Measurements from ENCODE around the gene PKHD1.

The PKHD1 gene

GRCh38 chr6:52087498-52087999, at the start of gene PKHD1:
Gene PKHD1 (minus strand): TSS chr6:52087613. CDS start chr6:52084933, 2,680 bp downstream.
- DNase-seq (ENCODE audit: low read depth), result no peak

DNA sequence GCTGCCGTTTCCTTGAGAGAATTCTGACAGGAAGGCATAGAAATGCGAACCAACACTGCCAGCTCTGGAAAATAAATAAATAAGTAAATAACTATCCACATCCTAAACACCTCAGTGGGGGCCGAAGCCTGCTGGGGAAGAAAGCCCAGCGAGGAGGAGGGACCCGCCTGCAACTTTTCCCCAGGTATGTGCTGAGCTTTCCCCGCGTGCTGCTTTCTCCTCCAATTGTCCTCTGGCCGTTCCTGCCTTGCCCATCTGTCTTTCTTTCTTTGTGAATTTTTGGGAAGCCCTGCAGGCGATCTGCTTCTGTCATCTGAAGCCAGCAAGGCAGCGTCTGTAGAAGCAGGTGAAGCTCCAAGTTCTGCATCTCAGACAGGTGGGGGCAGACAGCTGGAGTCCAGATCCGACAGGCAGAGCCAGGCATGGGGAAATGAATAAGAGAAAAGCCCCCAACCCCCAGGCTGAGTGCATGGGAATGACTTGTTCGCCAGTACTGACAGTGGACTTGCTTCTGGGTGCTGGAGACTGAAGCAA, 49.6 kb upstream of the PKHD1 start:
- DNase-seq (ENCODE audit: low read depth), result no peak

DNA sequence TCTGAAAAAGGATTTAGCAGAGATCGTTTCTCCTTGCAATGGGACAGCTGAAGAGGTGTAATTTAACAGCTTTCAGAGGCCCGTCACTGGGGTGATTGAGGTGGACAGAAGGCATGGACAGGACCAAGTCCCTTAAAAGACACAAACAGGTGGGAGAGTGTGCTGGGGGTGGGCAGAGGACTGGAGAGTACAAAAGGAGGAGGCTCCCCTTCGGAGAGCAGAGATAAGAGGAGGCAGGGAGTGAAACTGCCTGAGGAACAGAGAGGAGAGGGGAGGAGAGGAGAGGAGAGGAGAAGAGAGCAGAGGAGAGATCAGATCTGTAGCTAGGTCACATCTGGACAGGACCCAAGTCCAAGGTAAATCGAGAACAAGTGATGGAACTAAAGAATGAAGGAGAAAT, 48.6 kb upstream of the PKHD1 start:
- no peak for DNase-seq (ENCODE audit: low read depth)

DNA sequence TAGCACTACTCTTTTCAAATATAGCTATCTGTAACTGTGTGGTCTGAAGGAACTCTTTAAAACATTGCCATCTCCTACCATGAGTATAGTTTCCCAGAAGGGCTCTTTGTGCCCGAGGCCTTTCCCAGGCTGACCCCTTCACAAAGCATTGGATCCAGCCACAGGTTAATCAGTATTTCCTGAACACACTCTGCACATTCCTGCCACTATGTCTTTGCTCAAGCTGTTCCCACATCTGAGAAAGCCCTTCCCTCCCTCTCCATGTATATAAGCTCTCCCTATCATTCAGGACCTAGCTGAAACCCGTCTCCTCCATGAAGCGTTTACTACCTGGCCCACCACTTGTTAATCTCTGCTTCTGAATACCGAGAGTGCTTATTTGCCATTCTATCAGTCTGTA, 47.8 kb upstream of the PKHD1 start:
- DNase-seq (ENCODE audit: low read depth), result no peak

DNA sequence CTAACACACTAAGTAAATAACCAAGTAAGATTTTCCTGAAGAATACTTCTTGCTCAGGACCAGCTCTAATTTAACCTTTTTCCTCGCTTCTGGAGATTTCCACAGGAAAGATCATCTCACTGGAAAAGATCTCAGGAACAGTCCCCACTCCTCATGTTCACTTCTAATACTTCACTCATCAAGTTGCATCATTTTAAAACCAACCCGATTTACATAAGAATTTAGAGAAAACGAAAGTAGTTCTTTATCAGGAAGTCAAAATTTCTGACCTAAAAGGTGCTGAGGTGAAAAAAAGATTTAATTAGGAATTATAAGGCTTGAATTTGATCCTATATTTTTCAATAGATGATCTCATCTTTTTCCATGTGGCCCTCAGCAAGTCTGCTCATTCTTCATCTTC, 46.6 kb upstream of the PKHD1 start:
- DNase-seq (ENCODE audit: low read depth), result no peak

DNA sequence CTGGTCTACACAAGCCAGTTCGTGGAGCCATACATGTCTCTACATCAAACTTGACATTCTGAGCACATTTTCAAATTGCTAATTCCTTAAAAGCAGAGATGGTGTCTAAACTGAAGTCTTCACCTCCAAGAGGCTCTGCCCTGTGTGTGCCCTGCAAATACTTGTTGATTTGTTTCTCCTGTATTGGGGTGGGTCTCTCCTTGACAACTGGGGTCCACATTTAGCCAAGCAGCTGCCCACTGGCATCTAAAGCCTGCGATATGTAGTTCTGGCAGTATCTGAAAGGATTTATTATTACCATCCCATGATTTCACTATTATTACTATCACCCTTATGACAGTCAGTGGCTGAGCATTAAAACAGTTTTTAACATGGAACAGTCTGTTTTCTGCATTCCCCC, 45.9 kb upstream of the PKHD1 start:
- no peak for DNase-seq (ENCODE audit: low read depth)

GRCh38 chr6:52132292-52132691, 44.9 kb upstream of the PKHD1 start:
- no peak for DNase-seq (ENCODE audit: low read depth)

- DNase-seq (ENCODE audit: low read depth), result no peak
These were observed 43.0 kb upstream of the PKHD1 start for GRCh38 chr6:52130440-52130839.

- no peak for DNase-seq (ENCODE audit: low read depth)
These were observed 40.5 kb upstream of the PKHD1 start for GRCh38 chr6:52127957-52128356.

DNA sequence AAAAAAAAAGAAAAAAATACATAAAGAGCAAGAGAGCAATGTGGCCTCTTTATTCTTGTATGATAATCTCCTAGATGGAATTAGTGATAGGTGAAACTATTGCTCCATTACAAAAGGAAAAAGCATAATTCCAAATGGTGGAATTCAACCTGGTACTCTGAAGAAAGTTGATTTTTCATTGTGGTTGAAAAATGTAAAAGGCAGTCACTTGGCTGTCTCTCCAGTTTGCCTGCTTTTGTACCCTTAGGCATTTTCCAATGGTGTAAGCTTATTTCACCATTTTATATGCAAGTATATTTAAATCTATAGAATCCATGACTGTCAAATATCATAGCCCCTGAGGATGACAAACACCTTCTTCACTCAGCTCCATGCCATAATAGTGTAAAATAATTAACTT, 38.8 kb upstream of the PKHD1 start:
- DNase-seq (ENCODE audit: low read depth), result no peak

GRCh38 chr6:52125572-52125971, 38.2 kb upstream of the PKHD1 start:
- DNase-seq (ENCODE audit: low read depth), result no peak

GRCh38 chr6:52125139-52125538, 37.7 kb upstream of the PKHD1 start:
- no peak for DNase-seq (ENCODE audit: low read depth)

DNA sequence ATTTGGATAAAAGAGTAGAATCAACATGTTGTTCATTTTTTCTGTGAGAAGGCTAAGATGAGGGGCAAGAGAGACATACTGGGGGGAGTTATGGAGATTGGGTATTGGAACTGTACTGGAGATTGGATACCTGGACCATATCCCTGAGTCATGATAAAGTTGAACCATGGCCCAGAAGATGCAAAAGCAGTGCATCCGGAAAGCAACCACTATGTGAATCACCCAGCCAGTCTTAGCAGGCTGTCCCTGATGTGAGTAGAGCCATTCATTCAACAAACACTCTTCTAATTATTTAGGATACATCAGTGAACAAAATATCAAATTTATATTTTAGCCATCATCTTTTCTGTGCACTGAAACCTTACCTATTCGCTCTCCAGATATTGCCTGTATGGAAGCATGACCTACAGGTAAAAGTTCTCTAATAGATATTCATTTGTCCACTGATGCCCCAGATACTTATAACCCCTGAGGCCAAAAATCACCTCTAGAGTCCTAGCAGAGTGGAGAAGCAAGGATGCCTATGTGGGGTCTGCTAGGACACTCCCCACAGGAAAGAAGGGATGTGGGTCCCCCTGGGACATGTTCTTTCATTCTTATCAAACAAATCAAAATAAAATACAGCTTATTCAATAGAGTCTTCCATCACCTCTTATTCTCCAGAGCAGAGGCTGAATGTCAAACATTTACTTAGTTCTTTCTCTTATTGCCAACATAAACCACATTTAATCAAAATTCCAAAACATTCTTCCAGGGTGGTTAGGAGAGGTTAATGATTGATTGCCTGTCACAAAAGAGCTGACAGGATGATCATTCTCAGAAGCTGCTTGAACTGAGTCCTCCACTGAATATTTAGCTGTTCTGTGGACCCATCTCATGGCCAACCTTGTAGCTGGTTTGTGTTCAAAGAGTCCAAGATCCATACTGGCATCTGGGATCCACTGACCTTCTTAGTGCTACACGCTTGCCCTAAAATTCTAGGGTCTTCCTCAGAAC, 37.0 kb upstream of the PKHD1 start:
- no peak for DNase-seq (ENCODE audit: low read depth)

- no peak for DNase-seq (ENCODE audit: low read depth)
These were observed 35.8 kb upstream of the PKHD1 start for GRCh38 chr6:52123251-52123650.

- no peak for DNase-seq (ENCODE audit: low read depth)
These were observed 29.9 kb upstream of the PKHD1 start for GRCh38 chr6:52117352-52117751.

DNA sequence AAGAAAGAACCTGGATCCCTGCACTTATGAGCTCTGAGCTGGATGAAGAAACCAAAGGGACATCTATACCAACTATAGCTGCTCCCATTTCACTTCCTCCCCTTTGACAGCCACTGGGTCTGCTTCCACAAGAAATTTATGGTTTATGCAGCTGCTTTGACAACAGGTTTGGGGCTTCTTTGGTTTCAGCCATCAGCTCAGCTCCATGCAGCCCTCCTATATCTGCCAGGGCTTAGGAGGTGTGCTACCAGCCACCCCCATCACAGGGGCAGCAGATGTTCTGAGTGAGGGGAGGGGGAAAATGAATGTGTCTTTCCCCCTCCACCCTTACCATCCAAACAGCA, 29.2 kb upstream of the PKHD1 start:
- DNase-seq (ENCODE audit: low read depth), result no peak

DNA sequence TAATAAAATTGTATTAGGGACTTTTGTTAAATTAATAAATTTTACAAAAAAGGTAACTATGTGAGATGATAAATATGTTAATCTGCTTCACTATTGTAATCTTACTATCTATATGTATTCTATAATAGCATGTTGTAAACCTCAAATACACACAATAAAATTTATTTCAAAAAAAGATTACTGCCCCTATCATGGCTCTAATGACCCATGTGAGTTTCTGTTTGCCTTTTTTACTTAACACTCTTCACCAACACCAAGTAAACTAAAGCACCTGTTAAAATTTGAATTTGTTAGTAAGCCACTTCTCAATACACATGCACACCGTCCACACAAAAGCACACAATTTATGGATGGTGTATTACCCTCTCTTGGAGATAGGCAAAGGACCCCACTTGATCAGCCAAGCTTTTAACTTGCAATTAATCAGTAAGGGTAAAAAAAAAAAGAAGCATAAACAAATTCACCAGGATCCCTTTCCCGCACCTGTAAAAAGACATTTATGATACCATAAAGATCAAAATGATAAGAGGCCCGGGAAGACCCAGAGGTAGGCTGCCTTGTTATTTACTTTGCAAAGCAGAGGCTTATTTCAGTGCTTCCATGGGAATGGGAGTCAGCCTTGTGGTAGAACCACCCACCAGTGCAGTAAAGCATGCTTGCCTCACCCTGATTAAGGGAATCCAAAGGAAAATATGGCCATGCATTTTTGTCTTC, 28.6 kb upstream of the PKHD1 start:
- no peak for DNase-seq (ENCODE audit: low read depth)

- no peak for DNase-seq (ENCODE audit: low read depth)
These were observed 27.8 kb upstream of the PKHD1 start for GRCh38 chr6:52115145-52115741.

GRCh38 chr6:52109171-52109571, 21.8 kb upstream of the PKHD1 start:
- no peak for DNase-seq (ENCODE audit: low read depth)

DNA sequence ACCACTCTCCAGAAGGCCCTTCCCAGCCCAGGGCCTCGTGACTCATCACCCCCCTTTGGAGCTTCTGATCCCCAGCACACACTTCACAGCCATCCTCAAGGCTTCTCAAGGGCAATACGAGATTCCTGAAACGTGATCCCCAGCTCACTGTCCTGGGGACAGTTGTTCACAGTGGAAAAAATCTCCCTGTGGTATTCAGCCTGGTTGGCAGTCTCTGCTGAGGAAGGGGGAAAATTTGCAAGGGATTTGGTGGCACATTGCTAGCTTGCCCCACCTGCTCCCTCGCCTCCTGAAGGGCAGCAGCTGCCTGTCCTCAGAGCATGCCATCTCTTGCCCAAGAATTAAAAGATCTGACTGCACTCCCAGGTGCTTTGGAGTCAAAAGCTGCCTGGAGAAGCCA, 20.7 kb upstream of the PKHD1 start:
- no peak for DNase-seq (ENCODE audit: low read depth)

- DNase-seq (ENCODE audit: low read depth), result no peak
These were observed 19.6 kb upstream of the PKHD1 start for GRCh38 chr6:52106994-52107393.

- DNase-seq (ENCODE audit: low read depth), result no peak
These were observed 17.6 kb upstream of the PKHD1 start for GRCh38 chr6:52104979-52105378.

GRCh38 chr6:52103623-52104022, 16.2 kb upstream of the PKHD1 start:
- no peak for DNase-seq (ENCODE audit: low read depth)

Data from stimulated activated CD8-positive, alpha-beta memory T cell treated with anti-CD3 and anti-CD28 coated beads, Interleukin-12 subunit alpha, Interleukin-12 subunit beta, amount 100 ng/mL, for 4 hours (primary cell).